Measurements from ENCODE around the gene CASK. TPM values are rescaled to one million over a fixed set of nuclear protein-coding genes. Genes with fewer than 3 reads are reported as not detected.
A peak's percentile ranks its signal among the peaks of the same experiment; 100 is the strongest.

Gene CASK
- total and polyA plus RNA-seq, 9 of the 15 experiments (the other 6 are each of a cell fraction or from before 2014, with no cell fraction given): 1.3 to 7.4 (median 5.2) TPM

- BruUV-seq (replicated peaks): no TSS peak
- DNase-seq (ENCODE audit: extremely low read depth in 1 of 4, low spot score in 3 of 4): peak in 2 of 4 experiments; percentile 6 to 37
- Histone ChIP-seq H3K9me1 (ENCODE audit: control insufficient read depth, insufficient read depth, low read length) (no peaks in the 10 kb centered on the region), H3K36me3 (ENCODE audit: control insufficient read depth, insufficient read depth, low read length) (no peaks in the 10 kb centered on the region), H3K9ac (ENCODE audit: insufficient read depth in 1 of 2, low read depth in 2 of 2, low read length in 2 of 2) (no peak overlapping the region), H3K4me1 (replicated peaks in 1 of 2; ENCODE audit: control insufficient read depth in 2 of 2, insufficient read depth in 2 of 2, low read length in 2 of 2) (peaks cover 0 to 5% of the 10 kb centered on the region in 2 experiments; a peak in 2 of 5 replicates), H3K79me2 (ENCODE audit: control insufficient read depth, insufficient read depth, low read length) (no peaks in the 10 kb centered on the region), H2AFZ (ENCODE audit: low read depth, low read length) (no peak overlapping the region), H3K9me3 (replicated peaks; ENCODE audit: control insufficient read depth, insufficient read depth, low read depth, low read length) (no peaks in the 10 kb centered on the region), H4K20me1 (replicated peaks; ENCODE audit: control insufficient read depth, insufficient read depth, low read length) (no peaks in the 10 kb centered on the region), H3K4me2 (ENCODE audit: insufficient read depth, low read length) (no peak overlapping the region), H3K4me3 (no peak overlapping the region), H3K27ac (ENCODE audit: extremely low read depth, low read depth, low read length) (no peak overlapping the region), H3K27me3 (ENCODE audit: control insufficient read depth in 2 of 2, insufficient read depth in 2 of 2, low read length in 2 of 2) (no peaks in the 10 kb centered on the region)
- ChIA-PET POLR2A (no interaction called here), CTCF (ENCODE audit: low intra/inter-chr PET ratio) (interaction anchor here (1.0 to 1.3 kb wide), 2 partner anchors 176 kb away, joined by 3 to 4 read pairs; no protein-coding TSS in a partner anchor)
- 0% methylated on average over 1 of the region's 1 CpG for WGBS (ENCODE audit: insufficient coverage, low coverage, missing lambda C conversion rate)
- in situ Hi-C loops (cut with MboI) (no loop called here), intact Hi-C loops (cut with micrococcal nuclease) (loop anchor here (1.0 kb wide), 1 partner anchor 176 kb away; no protein-coding TSS in a partner anchor)
- peak; percentile 81 for ATAC-seq
- peak; percentile 61 for FAIRE-seq
- TF ChIP-seq TEAD2 (tag; IDR thresholded peaks at IDR 0.05) (no peak), SAFB (IDR thresholded peaks at IDR 0.05; ENCODE audit: borderline replicate concordance, low read depth, low read length) (no peak), REST (IDR thresholded peaks at IDR 0.05; ENCODE audit: borderline replicate concordance) (peak; percentile 37; the same call in 1 of the 2 replicates), REST (CRISPR knock-in tag; IDR thresholded peaks at IDR 0.05; ENCODE audit: low read depth) (no peak), RAD21 (CRISPR knock-in tag; conservative IDR thresholded peaks at IDR 0.05 in 1 of 2, IDR thresholded peaks at IDR 0.05 in 1 of 2) (peak; percentile 39 to 64; a peak in 3 of 4 replicates), CTCF (IDR thresholded peaks at IDR 0.05 in 2 of 3, conservative IDR thresholded peaks at IDR 0.05 in 1 of 3; ENCODE audit: insufficient read depth in 2 of 3, low read depth in 1 of 3, low read length in 3 of 3) (peak; percentile 43 to 54 (median 51); a peak in 4 of 6 replicates)
Measured at GRCh38 chrX:41734530-41734929, 188.8 kb downstream of the CASK start.
